RWPE2 (cell line): ENCODE data around the gene NFASC.

Experiments
- ATAC-seq: fragments of 200-7000 bp; cut with Tn5 transposase; 3 replicates; pipeline ENCODE4 v1.9.1; 2021; ENCODE audit warnings: low read depth
- DNase-seq: peaks from one replicate; pipeline ENCODE4 v3.0.0-alpha.2; 2020; ENCODE audit warnings: low spot score
- H3K27ac ChIP-seq: fragments of 450-650 bp; 2 replicates; pipeline ENCODE4 v1.5.1; 2017; ENCODE audit warnings: mild to moderate bottlenecking; ENCODE audit not compliant: poor library complexity, severe bottlenecking
- H3K27me3 ChIP-seq: fragments of 250-450 bp; sonication (Bioruptor Pico); 2 replicates; pipeline ENCODE4 v1.5.1; 2021; ENCODE audit warnings: mild to moderate bottlenecking, moderate library complexity; ENCODE audit not compliant: insufficient read depth, poor library complexity, severe bottlenecking
- H3K36me3 ChIP-seq: fragments of 250-450 bp; sonication (Bioruptor Pico); 2 replicates; pipeline ENCODE4 v1.5.1; 2020; ENCODE audit warnings: low read depth, mild to moderate bottlenecking, moderate library complexity
- H3K4me1 ChIP-seq: fragments of 250-450 bp; sonication (Bioruptor Pico); 2 replicates; pipeline ENCODE4 v1.5.1; 2021; ENCODE audit warnings: mild to moderate bottlenecking, moderate library complexity; ENCODE audit not compliant: insufficient read depth, poor library complexity, severe bottlenecking
- H3K4me3 ChIP-seq: fragments of 250-450 bp; sonication (Bioruptor Pico); 2 replicates; pipeline ENCODE4 v1.5.1; 2021; ENCODE audit warnings: mild to moderate bottlenecking, moderate library complexity; ENCODE audit not compliant: severe bottlenecking
- H3K9me3 ChIP-seq: fragments of 250-450 bp; sonication (Bioruptor Pico); 2 replicates; pipeline ENCODE4 v1.5.1; 2021; ENCODE audit warnings: mild to moderate bottlenecking, moderate library complexity; ENCODE audit not compliant: severe bottlenecking
- TF ChIP-seq, protein P1 (sequence below): fragments of 450-650 bp; IDR thresholded peaks from one replicate; pipeline ENCODE4 v1.5.1; 2017; ENCODE audit warnings: mild to moderate bottlenecking, moderate library complexity; ENCODE audit not compliant: poor library complexity, severe bottlenecking

The NFASC gene

GRCh38 chr1:204870160-204870912 lies at the start of gene NFASC:
TSS of gene NFASC (plus strand) at chr1:204870862. CDS start at chr1:204944316, 73,454 bp downstream.
- Histone ChIP-seq H3K36me3 (no peaks in the 10 kb centered on the region), H3K4me3 (no peak within 1 kb of the TSS), H3K9me3 (no peaks in the 10 kb centered on the region), H3K4me1 (no peaks in the 10 kb centered on the region), H3K27ac (no peak within 1 kb of the TSS), H3K27me3 (no peaks in the 10 kb centered on the region)
- no peak for ATAC-seq
- DNase-seq: no peak
- TF ChIP-seq, protein P1, sequence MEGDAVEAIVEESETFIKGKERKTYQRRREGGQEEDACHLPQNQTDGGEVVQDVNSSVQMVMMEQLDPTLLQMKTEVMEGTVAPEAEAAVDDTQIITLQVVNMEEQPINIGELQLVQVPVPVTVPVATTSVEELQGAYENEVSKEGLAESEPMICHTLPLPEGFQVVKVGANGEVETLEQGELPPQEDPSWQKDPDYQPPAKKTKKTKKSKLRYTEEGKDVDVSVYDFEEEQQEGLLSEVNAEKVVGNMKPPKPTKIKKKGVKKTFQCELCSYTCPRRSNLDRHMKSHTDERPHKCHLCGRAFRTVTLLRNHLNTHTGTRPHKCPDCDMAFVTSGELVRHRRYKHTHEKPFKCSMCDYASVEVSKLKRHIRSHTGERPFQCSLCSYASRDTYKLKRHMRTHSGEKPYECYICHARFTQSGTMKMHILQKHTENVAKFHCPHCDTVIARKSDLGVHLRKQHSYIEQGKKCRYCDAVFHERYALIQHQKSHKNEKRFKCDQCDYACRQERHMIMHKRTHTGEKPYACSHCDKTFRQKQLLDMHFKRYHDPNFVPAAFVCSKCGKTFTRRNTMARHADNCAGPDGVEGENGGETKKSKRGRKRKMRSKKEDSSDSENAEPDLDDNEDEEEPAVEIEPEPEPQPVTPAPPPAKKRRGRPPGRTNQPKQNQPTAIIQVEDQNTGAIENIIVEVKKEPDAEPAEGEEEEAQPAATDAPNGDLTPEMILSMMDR: no peak

GRCh38 chr1:204821476-204821875 lies 49.2 kb upstream of the NFASC start:
- Histone ChIP-seq H3K36me3 (no peaks in the 10 kb centered on the region), H3K4me1 (no peaks in the 10 kb centered on the region), H3K4me3 (no peak overlapping the region), H3K27ac (no peak overlapping the region), H3K9me3 (no peaks in the 10 kb centered on the region), H3K27me3 (peaks cover 12% of the 10 kb centered on the region)
- DNase-seq: no peak
- TF ChIP-seq, protein P1: no peak
- ATAC-seq: no peak

DNA sequence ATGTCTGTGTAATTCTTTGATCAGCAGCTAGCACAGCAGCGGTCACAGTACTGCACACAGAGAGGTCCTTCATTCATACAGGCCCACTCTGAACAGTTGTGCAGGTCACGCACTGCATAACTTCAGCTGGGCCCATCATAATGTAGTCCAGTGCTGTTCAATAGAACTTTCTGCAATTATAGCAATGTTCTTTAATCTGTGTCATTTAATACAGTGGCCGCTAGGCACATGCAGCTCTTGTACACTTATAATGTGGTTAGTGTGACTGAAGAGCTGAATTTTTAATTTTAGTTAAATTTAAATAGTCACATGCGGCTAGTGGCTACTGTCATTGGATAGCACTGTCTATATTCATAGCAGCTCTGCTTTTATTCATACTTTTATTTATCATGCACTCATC lies 48.7 kb upstream of the NFASC start:
- no peak for DNase-seq
- Histone ChIP-seq H3K36me3 (no peaks in the 10 kb centered on the region), H3K27ac (no peak overlapping the region), H3K4me3 (no peak overlapping the region), H3K9me3 (no peaks in the 10 kb centered on the region), H3K27me3 (peaks cover 10% of the 10 kb centered on the region), H3K4me1 (no peaks in the 10 kb centered on the region)
- TF ChIP-seq, protein P1: no peak
- ATAC-seq: no peak

DNA sequence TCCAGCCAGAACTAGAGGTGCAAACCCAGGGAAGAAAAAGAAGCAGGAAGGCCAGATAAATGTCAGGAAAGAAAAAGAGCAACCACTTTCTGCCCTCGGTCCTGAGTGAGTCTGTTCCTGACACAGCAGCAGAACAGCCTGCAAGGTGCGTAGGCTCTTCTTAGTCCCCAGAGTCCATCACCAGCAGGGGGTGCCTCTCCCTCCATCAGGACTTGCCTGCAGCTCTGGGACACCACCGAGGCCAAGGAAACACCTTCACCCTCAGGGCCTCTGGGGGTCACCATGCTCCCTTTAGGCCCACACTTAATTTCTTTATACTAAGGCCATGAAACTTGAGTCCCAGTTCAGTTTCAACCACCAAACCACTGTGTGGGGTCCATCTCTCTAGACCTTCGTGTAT lies 43.7 kb upstream of the NFASC start:
- Histone ChIP-seq H3K27me3 (peaks cover 11% of the 10 kb centered on the region), H3K36me3 (no peaks in the 10 kb centered on the region), H3K4me3 (no peak overlapping the region), H3K4me1 (no peaks in the 10 kb centered on the region), H3K9me3 (no peaks in the 10 kb centered on the region), H3K27ac (no peak overlapping the region)
- DNase-seq (no peak), ATAC-seq (no peak)
- TF ChIP-seq, protein P1: peak; percentile 9

- H3K9me3 ChIP-seq: no peaks in the 10 kb centered on the region
- H3K27me3 ChIP-seq: peaks cover 11% of the 10 kb centered on the region
- no peak for DNase-seq
- TF ChIP-seq, protein P1: no peak
- H3K27ac ChIP-seq: no peak overlapping the region
- ATAC-seq: peak; percentile 76
- H3K36me3 ChIP-seq: no peaks in the 10 kb centered on the region
- H3K4me1 ChIP-seq: no peaks in the 10 kb centered on the region
- peak overlapping the region; percentile 12 for H3K4me3 ChIP-seq
Measured at GRCh38 chr1:204828352-204828850, 42.3 kb upstream of the NFASC start.
